Hepatic stellate cell (primary cell): ENCODE results near the gene KRTAP10-11.

ENCODE experiments used
- DNase-seq: peaks from one replicate; pipeline ENCODE4 v3.0.0; 2011; ENCODE audit warnings: low spot score

Gene KRTAP10-11

GRCh38 chr21:44696572-44696971 is 50.4 kb downstream of the KRTAP10-11 start:
- DNase-seq, result no peak
